LNCAP (cell line): ENCODE measurements around the gene SCAF1.

Experiments used
- TF ChIP-seq, protein P1 (sequence below): fragments of 450-650 bp; IDR thresholded peaks from 2 replicates; pipeline ENCODE4 v1.5.1; 2017; ENCODE audit warnings: mild to moderate bottlenecking

Gene SCAF1

DNA sequence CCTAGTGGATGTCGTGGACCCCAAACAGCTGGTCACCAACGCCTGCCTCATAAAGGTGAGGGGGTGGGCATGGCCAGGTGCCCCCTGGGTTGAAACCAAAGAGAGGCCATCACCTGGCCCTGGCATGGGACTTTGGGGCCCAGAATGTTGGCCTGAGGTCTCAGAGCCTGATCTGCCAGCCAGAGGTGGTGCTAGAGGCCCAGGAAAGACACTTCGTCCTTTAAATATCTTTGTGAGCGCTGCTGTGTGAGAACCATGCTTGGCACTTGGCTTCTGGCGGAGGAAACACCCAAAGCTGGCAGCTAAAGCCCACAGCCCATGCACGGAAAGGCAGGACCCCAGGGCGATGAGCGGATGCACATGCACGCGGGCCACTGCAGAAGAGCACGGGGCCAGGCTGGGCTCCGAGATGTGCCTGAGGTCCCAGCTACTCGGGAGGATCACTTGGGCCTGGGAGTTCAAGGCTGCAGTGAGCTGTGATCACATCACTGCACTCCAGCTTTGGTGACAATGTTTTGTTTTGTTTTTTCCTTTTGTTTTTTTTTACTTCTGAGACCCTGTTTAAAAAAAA is 43.1 kb downstream of the SCAF1 start:
- TF ChIP-seq, protein P1, sequence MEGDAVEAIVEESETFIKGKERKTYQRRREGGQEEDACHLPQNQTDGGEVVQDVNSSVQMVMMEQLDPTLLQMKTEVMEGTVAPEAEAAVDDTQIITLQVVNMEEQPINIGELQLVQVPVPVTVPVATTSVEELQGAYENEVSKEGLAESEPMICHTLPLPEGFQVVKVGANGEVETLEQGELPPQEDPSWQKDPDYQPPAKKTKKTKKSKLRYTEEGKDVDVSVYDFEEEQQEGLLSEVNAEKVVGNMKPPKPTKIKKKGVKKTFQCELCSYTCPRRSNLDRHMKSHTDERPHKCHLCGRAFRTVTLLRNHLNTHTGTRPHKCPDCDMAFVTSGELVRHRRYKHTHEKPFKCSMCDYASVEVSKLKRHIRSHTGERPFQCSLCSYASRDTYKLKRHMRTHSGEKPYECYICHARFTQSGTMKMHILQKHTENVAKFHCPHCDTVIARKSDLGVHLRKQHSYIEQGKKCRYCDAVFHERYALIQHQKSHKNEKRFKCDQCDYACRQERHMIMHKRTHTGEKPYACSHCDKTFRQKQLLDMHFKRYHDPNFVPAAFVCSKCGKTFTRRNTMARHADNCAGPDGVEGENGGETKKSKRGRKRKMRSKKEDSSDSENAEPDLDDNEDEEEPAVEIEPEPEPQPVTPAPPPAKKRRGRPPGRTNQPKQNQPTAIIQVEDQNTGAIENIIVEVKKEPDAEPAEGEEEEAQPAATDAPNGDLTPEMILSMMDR = no peak

DNA sequence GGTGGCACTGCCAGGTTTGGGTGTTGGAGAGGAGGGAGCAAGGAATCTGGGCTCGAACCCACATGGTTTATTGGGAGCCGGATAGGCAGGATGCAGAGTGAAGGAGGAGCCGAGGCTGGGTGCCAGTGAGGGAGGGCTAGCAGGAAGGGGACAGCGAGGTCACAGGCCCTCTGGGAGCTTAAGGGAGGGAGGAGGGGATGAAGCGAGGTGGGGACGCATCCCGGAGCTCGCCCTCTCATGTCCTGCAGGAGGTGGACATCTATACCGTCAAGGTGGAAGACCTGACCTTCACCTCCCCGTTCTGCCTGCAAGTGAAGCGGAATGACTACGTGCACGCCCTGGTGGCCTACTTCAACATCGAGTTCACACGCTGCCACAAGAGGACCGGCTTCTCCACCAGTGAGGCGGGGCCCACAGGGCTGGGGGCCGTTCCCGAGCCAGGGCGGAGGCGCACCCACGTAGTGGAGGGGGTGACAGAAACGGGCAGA is 43.9 kb downstream of the SCAF1 start:
- TF ChIP-seq, protein P1 = no peak

DNA sequence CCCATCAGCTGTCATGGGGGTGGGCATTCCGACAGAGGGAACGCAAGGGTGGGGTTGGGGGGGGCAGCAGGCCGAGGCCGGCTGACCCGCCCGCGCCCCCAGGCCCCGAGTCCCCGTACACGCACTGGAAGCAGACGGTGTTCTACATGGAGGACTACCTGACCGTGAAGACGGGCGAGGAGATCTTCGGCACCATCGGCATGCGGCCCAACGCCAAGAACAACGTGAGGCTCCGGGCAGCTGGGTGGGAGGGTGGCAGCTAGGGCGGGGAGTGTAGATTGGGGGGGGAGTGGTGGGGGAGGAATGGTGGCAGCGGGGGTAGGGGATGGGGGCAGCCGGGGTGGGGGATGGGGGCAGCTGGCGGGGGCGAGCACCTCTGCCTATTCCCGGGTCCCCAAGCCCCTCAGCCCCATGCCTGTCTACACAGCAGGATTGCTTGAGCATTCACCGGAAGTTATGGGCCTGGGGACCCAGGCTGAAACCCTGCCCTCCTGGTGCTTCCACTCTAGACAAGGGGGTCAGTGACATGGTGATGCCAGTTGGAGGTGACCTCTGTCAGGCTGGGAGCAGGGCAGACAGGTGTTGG is 44.6 kb downstream of the SCAF1 start:
- TF ChIP-seq, protein P1 = no peak

DNA sequence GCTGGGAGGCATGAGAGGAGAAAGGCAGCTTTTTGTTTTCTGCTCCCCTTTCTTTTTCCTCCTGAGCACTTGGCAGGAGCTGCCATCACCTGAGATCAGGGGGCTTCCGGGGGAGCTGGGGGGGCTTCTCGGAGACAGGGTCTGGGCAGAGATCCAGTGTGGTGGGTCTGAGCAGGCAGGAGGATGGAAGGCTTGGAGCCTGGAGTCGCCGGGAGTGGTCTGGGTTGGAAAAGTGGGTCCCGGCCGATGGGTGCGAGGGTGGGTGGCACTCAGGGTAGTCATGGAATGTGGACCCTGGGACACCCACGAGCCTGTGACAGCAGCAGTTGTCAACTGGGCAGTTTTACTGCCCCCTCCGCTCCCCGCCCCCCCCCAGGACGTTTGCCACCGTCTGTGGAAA is 45.1 kb downstream of the SCAF1 start:
- TF ChIP-seq, protein P1 = no peak

DNA sequence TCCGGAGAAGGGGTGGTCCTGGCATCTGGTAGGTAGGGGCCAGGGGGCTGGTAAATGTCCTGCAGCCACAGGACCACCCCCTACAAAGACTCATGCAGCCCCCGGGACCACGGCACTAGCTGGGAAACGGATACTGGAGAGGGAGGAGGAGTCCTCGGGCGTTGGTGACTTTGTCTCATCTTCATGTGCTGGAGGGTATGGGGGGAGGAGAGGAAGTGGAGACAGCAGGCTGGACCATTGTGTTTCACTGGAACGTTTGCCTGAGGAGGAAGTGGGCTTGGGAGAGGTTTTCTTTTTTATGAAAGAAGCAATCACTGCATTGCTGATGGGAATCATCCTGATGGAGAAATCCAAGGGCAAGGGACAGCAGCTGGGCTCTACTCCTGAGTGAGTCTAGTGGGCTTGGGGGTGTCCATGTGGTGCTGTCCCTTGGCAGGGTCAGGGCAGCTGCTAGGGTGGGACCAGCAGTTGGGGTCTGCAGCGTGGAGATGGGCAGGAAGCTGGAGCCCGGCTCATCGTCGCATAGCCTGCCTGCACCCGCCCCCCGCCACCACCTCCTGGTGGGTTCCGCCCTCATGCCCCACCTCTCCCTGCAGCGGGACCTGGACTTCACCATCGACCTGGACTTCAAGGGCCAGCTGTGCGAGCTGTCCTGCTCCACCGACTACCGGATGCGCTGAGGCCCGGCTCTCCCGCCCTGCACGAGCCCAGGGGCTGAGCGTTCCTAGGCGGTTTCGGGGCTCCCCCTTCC is 45.7 kb downstream of the SCAF1 start:
- TF ChIP-seq, protein P1 = no peak

DNA sequence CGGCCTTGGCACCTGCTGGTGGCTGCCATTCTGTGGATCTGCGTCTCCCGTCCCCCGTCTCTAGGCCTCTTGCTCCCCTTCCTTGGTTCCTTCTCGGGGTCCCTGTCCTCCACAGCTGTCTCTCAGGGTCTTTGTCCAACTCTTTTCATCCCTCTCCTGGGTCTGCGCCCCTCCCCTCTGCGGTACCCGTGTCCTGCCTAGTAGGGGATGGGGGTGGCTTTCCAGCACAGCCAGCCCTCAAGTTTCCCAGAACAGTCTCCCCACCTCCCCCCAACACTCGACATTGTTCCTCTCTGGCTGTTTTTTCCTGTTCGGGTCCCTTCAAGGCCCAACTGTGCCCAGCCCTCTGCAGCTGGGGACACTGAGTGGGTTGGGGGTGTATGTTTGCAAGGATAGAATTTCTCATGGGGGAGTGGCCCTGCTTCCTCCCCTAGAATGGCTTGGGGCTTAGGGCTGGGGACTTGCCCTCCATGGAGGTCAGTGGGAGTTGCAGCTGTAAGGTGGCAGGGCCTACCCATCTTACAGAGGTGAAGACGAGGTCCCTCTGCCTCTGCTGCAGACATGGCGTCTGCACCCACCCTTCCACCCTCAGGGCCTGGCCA is 46.6 kb downstream of the SCAF1 start:
- TF ChIP-seq, protein P1 = no peak

DNA sequence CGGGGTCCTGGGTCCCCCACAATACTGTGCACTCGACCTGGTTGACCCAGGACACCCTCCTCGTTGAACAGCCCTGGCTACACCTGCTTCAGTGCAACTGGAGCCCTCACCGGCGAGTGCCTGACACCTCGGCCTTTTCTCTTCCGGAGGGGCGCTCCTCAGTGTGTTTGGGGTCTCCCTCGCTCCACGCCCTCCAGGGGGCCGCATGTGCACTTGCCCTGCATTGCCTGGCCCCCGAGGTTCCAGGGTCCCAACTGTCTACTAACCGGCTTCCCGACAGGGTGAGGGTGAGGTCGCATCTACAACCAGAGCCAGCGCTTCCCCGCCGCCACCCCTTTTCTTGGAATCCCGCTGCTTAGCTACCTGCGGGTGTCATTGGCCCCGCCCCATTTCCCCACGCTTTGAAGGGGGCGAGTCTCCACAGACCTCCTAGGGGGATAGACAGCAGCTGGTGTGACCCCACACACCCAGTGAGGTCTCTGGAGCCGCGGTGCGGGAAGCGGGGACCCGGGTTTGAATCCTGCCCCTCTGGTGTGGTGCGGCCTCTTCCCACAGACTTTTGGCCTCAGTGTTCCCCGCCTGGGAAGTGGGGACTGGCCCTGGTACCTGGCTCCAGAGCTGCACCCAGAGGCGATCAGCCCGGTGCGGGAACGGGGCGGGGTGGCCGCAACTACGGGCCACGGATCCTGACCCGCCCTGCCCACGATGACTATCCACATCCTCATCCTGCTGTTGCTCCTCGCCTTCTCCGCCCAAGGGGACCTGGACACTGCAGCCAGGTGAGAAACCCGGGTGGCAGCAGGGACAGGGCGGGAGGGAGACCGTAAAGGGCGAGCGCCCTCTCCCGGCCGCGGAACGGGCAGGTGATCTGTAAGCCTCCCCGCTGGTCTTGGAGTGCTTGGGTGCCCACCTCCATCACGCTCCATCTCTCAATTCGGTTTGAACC is 47.4 kb downstream of the SCAF1 start, which contains the start of gene ADM5:
Gene ADM5 (plus strand): TSS at position 462 of the 946 bp plus-strand sequence. CDS start 244 bp downstream, at position 706.
- TF ChIP-seq, protein P1 = peak; percentile 44
